Measurements from ENCODE around the gene C19orf81.
A peak's percentile ranks its signal among the peaks of the same experiment; 100 is the strongest.

Gene C19orf81

GRCh38 chr19:50668416-50668815 lies 19.2 kb downstream of the C19orf81 start:
- TF ChIP-seq, protein P1, sequence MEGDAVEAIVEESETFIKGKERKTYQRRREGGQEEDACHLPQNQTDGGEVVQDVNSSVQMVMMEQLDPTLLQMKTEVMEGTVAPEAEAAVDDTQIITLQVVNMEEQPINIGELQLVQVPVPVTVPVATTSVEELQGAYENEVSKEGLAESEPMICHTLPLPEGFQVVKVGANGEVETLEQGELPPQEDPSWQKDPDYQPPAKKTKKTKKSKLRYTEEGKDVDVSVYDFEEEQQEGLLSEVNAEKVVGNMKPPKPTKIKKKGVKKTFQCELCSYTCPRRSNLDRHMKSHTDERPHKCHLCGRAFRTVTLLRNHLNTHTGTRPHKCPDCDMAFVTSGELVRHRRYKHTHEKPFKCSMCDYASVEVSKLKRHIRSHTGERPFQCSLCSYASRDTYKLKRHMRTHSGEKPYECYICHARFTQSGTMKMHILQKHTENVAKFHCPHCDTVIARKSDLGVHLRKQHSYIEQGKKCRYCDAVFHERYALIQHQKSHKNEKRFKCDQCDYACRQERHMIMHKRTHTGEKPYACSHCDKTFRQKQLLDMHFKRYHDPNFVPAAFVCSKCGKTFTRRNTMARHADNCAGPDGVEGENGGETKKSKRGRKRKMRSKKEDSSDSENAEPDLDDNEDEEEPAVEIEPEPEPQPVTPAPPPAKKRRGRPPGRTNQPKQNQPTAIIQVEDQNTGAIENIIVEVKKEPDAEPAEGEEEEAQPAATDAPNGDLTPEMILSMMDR (conservative IDR thresholded peaks at IDR 0.05; ENCODE audit: low read length) = no peak
- no peak for TF ChIP-seq EZH2phosphoT487 (IDR thresholded peaks at IDR 0.05; ENCODE audit: borderline replicate concordance)
- Histone ChIP-seq H3F3A (ENCODE audit: low read depth) (no peaks in the 10 kb centered on the region), H3K36me3 (ENCODE audit: insufficient read depth, low read length) (no peaks in the 10 kb centered on the region), H2AFZ (ENCODE audit: low read length) (no peak overlapping the region), H3K79me2 (ENCODE audit: insufficient read depth, low read length) (no peaks in the 10 kb centered on the region), H3K4me1 (ENCODE audit: insufficient read depth, low read length, poor library complexity, severe bottlenecking) (no peaks in the 10 kb centered on the region), H3K4me3 (ENCODE audit: low read length, poor library complexity, severe bottlenecking) (no peak overlapping the region), H3K9me3 (ENCODE audit: insufficient read depth, low read depth, low read length) (no peaks in the 10 kb centered on the region), H3K9ac (ENCODE audit: low read depth, low read length, poor library complexity, severe bottlenecking) (no peak overlapping the region), H3K9me2 (replicated peaks; ENCODE audit: low read depth, low read length) (no peaks in the 10 kb centered on the region), H3K27me3 (ENCODE audit: insufficient read depth, low read length, poor library complexity, severe bottlenecking) (no peaks in the 10 kb centered on the region), H3K4me2 (ENCODE audit: low read depth, low read length, poor library complexity, severe bottlenecking) (no peak overlapping the region), H4K20me1 (ENCODE audit: insufficient read depth, low read length, poor library complexity, severe bottlenecking) (no peaks in the 10 kb centered on the region)

GRCh38 chr19:50668879-50669278 lies 19.6 kb downstream of the C19orf81 start:
- Histone ChIP-seq H3K9me3 (ENCODE audit: insufficient read depth, low read depth, low read length) (no peaks in the 10 kb centered on the region), H3K9ac (ENCODE audit: low read depth, low read length, poor library complexity, severe bottlenecking) (no peak overlapping the region), H3K9me2 (replicated peaks; ENCODE audit: low read depth, low read length) (no peaks in the 10 kb centered on the region), H3K79me2 (ENCODE audit: insufficient read depth, low read length) (no peaks in the 10 kb centered on the region), H3K36me3 (ENCODE audit: insufficient read depth, low read length) (no peaks in the 10 kb centered on the region), H2AFZ (ENCODE audit: low read length) (no peak overlapping the region), H3K4me3 (ENCODE audit: low read length, poor library complexity, severe bottlenecking) (no peak overlapping the region), H3K4me1 (ENCODE audit: insufficient read depth, low read length, poor library complexity, severe bottlenecking) (no peaks in the 10 kb centered on the region), H3K27me3 (ENCODE audit: insufficient read depth, low read length, poor library complexity, severe bottlenecking) (no peaks in the 10 kb centered on the region), H3K4me2 (ENCODE audit: low read depth, low read length, poor library complexity, severe bottlenecking) (no peak overlapping the region), H4K20me1 (ENCODE audit: insufficient read depth, low read length, poor library complexity, severe bottlenecking) (no peaks in the 10 kb centered on the region), H3F3A (ENCODE audit: low read depth) (no peaks in the 10 kb centered on the region)
- no peak for TF ChIP-seq EZH2phosphoT487 (IDR thresholded peaks at IDR 0.05; ENCODE audit: borderline replicate concordance)
- TF ChIP-seq, protein P1 (conservative IDR thresholded peaks at IDR 0.05; ENCODE audit: low read length) = no peak

DNA sequence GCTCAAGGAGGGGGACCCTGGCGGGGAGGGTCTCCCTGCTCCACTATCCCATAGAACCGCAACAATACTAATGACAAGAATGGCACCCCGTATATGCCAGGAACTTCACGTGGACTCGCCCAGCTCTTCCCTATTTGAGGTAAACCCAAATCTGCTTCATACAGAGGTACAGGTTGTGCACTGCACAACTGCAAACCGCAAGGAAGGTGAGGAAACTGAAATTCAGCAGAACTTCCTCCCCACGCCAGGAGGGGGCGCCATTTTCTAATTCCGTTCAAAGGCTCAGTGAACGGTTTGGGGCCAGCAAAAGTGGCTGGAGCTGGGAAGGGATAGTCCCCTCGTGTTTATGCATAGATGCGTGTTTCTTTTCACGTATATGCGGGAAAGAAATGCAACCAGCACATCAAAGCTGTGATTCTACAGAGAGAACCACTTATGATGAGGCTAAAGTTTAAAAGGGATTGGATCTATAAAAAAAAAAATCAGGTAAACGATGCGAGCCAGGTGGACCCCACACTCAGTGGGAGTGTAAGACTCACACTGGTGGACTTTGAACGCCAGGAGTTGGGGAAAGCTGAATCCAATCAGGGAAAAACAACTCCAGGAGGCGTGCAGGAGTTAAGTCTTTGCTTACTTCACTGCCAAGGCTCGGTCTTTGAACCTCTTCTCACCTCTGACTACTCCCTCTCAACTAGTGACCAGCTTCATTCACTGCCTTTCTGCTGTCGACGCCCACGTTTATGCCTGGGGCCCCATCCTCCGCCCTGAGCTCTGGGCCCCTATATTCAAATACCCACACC lies 20.3 kb downstream of the C19orf81 start:
- Histone ChIP-seq H3K36me3 (ENCODE audit: insufficient read depth, low read length) (no peaks in the 10 kb centered on the region), H2AFZ (ENCODE audit: low read length) (no peak overlapping the region), H3K9me2 (replicated peaks; ENCODE audit: low read depth, low read length) (no peaks in the 10 kb centered on the region), H3K4me2 (ENCODE audit: low read depth, low read length, poor library complexity, severe bottlenecking) (no peak overlapping the region), H3K79me2 (ENCODE audit: insufficient read depth, low read length) (no peaks in the 10 kb centered on the region), H4K20me1 (ENCODE audit: insufficient read depth, low read length, poor library complexity, severe bottlenecking) (no peaks in the 10 kb centered on the region), H3K4me1 (ENCODE audit: insufficient read depth, low read length, poor library complexity, severe bottlenecking) (no peaks in the 10 kb centered on the region), H3K9ac (ENCODE audit: low read depth, low read length, poor library complexity, severe bottlenecking) (no peak overlapping the region), H3K9me3 (ENCODE audit: insufficient read depth, low read depth, low read length) (no peaks in the 10 kb centered on the region), H3K27me3 (ENCODE audit: insufficient read depth, low read length, poor library complexity, severe bottlenecking) (no peaks in the 10 kb centered on the region), H3K4me3 (ENCODE audit: low read length, poor library complexity, severe bottlenecking) (no peak overlapping the region), H3F3A (ENCODE audit: low read depth) (no peaks in the 10 kb centered on the region)
- TF ChIP-seq EZH2phosphoT487 (IDR thresholded peaks at IDR 0.05; ENCODE audit: borderline replicate concordance) = no peak
- TF ChIP-seq, protein P1 (conservative IDR thresholded peaks at IDR 0.05; ENCODE audit: low read length) = peak; percentile 81
